Trophoblast cell (in vitro differentiated cells and primary cell): ENCODE measurements around the gene MYCBP2.
"Not testable (repeated sequence)": the region's sequence is repeated elsewhere in the genome, so short reads cannot be mapped to it uniquely, and the experiment has no call there.

Experiments used
- DNase-seq, 2 donors: peaks; one replicate each; pipeline ENCODE4 v3.0.0-alpha.2; 2016
- H2AFZ ChIP-seq: 2 replicates; pipeline ENCODE4 v1.6.1; 2013; ENCODE audit warnings: low read length, moderate library complexity, mild to moderate bottlenecking; ENCODE audit not compliant: insufficient read depth, poor library complexity
- H2AK5ac ChIP-seq: 2 replicates; pipeline ENCODE4 v1.6.1; 2013; ENCODE audit warnings: mild to moderate bottlenecking, low read length
- H2BK120ac ChIP-seq: 2 replicates; pipeline ENCODE4 v1.6.1; 2013; ENCODE audit warnings: low read length, mild to moderate bottlenecking, moderate library complexity; ENCODE audit not compliant: insufficient read depth, poor library complexity
- H2BK12ac ChIP-seq: 2 replicates; pipeline ENCODE4 v1.6.1; 2013; ENCODE audit warnings: mild to moderate bottlenecking, low read length, moderate library complexity
- H2BK5ac ChIP-seq: 2 replicates; pipeline ENCODE4 v1.6.1; 2013; ENCODE audit warnings: low read length, low read depth, moderate library complexity, mild to moderate bottlenecking; ENCODE audit not compliant: poor library complexity
- H3K14ac ChIP-seq: 2 replicates; pipeline ENCODE4 v1.6.1; 2013; ENCODE audit warnings: mild to moderate bottlenecking, low read length
- H3K18ac ChIP-seq: 2 replicates; pipeline ENCODE4 v1.6.1; 2013; ENCODE audit warnings: mild to moderate bottlenecking, low read length
- H3K23ac ChIP-seq: 2 replicates; pipeline ENCODE4 v1.6.1; 2013; ENCODE audit warnings: low read length
- H3K27ac ChIP-seq: 2 replicates; pipeline ENCODE4 v1.5.1; 2013; ENCODE audit warnings: low read depth, mild to moderate bottlenecking, inconsistent platforms, low read length, moderate library complexity
- H3K27me3 ChIP-seq: 2 replicates; pipeline ENCODE4 v1.6.1; 2013; ENCODE audit warnings: inconsistent platforms, mild to moderate bottlenecking, low read length, moderate library complexity; ENCODE audit not compliant: insufficient read depth
- H3K36me3 ChIP-seq, 2 experiments: 1 replicate in 1 of 2; 2 replicates in 1 of 2; pipeline ENCODE4 v1.6.1; 2013; ENCODE audit warnings: low read length in 2 of 2, mild to moderate bottlenecking in 2 of 2, moderate library complexity in 1 of 2; ENCODE audit not compliant: insufficient read depth in 2 of 2, control insufficient read depth in 1 of 2
- H3K4ac ChIP-seq: 2 replicates; pipeline ENCODE4 v1.6.1; 2013; ENCODE audit warnings: low read depth, mild to moderate bottlenecking, low read length, moderate library complexity
- H3K4me1 ChIP-seq, 2 experiments: 1 replicate in 1 of 2; 2 replicates in 1 of 2; pipeline ENCODE4 v1.6.1; 2013; ENCODE audit warnings: low read length in 2 of 2, mild to moderate bottlenecking in 2 of 2, moderate library complexity in 1 of 2; ENCODE audit not compliant: insufficient read depth in 2 of 2, control insufficient read depth in 1 of 2
- H3K4me2 ChIP-seq: 2 replicates; pipeline ENCODE4 v1.6.1; 2013; ENCODE audit warnings: inconsistent platforms, mild to moderate bottlenecking, low read length, moderate library complexity
- H3K4me3 ChIP-seq: 2 replicates; pipeline ENCODE4 v1.5.1; 2013; ENCODE audit warnings: mild to moderate bottlenecking, low read depth, low read length, inconsistent platforms
- H3K79me1 ChIP-seq: one replicate; pipeline ENCODE4 v1.6.1; 2013; ENCODE audit warnings: low read length
- H3K79me2 ChIP-seq: 2 replicates; pipeline ENCODE4 v1.6.1; 2013; ENCODE audit warnings: low read length, mild to moderate bottlenecking; ENCODE audit not compliant: control insufficient read depth, insufficient read depth, poor library complexity
- H3K9ac ChIP-seq: 2 replicates; pipeline ENCODE4 v1.6.1; 2013; ENCODE audit warnings: mild to moderate bottlenecking, low read length
- H3K9me3 ChIP-seq: 2 replicates; pipeline ENCODE4 v1.6.1; 2013; ENCODE audit warnings: low read depth, mild to moderate bottlenecking, control low read depth, inconsistent platforms, low read length; ENCODE audit not compliant: insufficient read depth
- H4K12ac ChIP-seq: 2 replicates; pipeline ENCODE4 v1.6.1; 2013; ENCODE audit warnings: low read depth, mild to moderate bottlenecking, low read length, moderate library complexity
- H4K8ac ChIP-seq: 2 replicates; pipeline ENCODE4 v1.6.1; 2013; ENCODE audit warnings: low read depth, mild to moderate bottlenecking, low read length, moderate library complexity
- H4K91ac ChIP-seq: one replicate; pipeline ENCODE4 v1.6.1; 2013; ENCODE audit warnings: low read depth, mild to moderate bottlenecking, low read length, moderate library complexity
- WGBS: extraction: QIAGEN DNeasy Blood & Tissue Kit; methylation state at CpG from one replicate; pipeline ENCODE4 v1.1.7; 2013; ENCODE audit warnings: missing lambda C conversion rate; ENCODE audit not compliant: insufficient read length, insufficient coverage; ENCODE audit errors: extremely low coverage; 5-methylcytosine and 5-hydroxymethylcytosine counted together

Gene MYCBP2

GRCh38 chr13:77349365-77349764 is 22.5 kb upstream of the MYCBP2 start:
- peak in 1 of 2 donors; percentile 5 for DNase-seq
- Histone ChIP-seq H3K79me1 (no peaks in the 10 kb centered on the region), H4K12ac (no peak overlapping the region), H2BK12ac (no peak overlapping the region), H2AFZ (no peak overlapping the region), H3K18ac (no peak overlapping the region), H3K79me2 (no peaks in the 10 kb centered on the region), H2BK120ac (no peak overlapping the region), H3K4me2 (no peak overlapping the region), H2BK5ac (no peak overlapping the region), H4K8ac (no peak overlapping the region), H3K27me3 (no peaks in the 10 kb centered on the region), H3K27ac (no peak overlapping the region), H3K36me3 (no peaks in the 10 kb centered on the region), H2AK5ac (no peak overlapping the region), H3K9ac (no peak overlapping the region), H3K23ac (no peak overlapping the region), H3K4me1 (no peaks in the 10 kb centered on the region), H3K14ac (no peak overlapping the region), H3K9me3 (no peaks in the 10 kb centered on the region), H3K4ac (no peak overlapping the region), H3K4me3 (no peak overlapping the region), H4K91ac (no peak overlapping the region)
- no CpG with 5 or more reads among the region's 1 CpG for WGBS

GRCh38 chr13:77347351-77347750 is 20.5 kb upstream of the MYCBP2 start:
- H2BK120ac ChIP-seq, H4K12ac ChIP-seq, H3K9ac ChIP-seq, H3K14ac ChIP-seq, H4K8ac ChIP-seq, H3K4ac ChIP-seq, H3K27ac ChIP-seq, H2BK5ac ChIP-seq, H2AFZ ChIP-seq, H3K79me1 ChIP-seq, H3K36me3 ChIP-seq, H3K79me2 ChIP-seq, H3K4me3 ChIP-seq, H3K4me2 ChIP-seq, H2BK12ac ChIP-seq, H3K27me3 ChIP-seq, H3K9me3 ChIP-seq, H4K91ac ChIP-seq, H2AK5ac ChIP-seq, DNase-seq, H3K18ac ChIP-seq, H3K23ac ChIP-seq, H3K4me1 ChIP-seq: not testable (repeated sequence)
- WGBS: no CpG with 5 or more reads among the region's 3 CpGs

GRCh38 chr13:77345150-77345780 is 18.4 kb upstream of the MYCBP2 start:
- Histone ChIP-seq H4K91ac (no peak overlapping the region), H3K36me3 (no peaks in the 10 kb centered on the region), H3K4me2 (no peak overlapping the region), H2AK5ac (no peak overlapping the region), H3K79me1 (no peaks in the 10 kb centered on the region), H3K4ac (no peak overlapping the region), H3K18ac (no peak overlapping the region), H2BK12ac (no peak overlapping the region), H3K4me1 (no peaks in the 10 kb centered on the region), H3K9ac (no peak overlapping the region), H2BK5ac (no peak overlapping the region), H3K14ac (no peak overlapping the region), H3K9me3 (no peaks in the 10 kb centered on the region), H4K8ac (no peak overlapping the region), H2AFZ (no peak overlapping the region), H4K12ac (no peak overlapping the region), H3K23ac (no peak overlapping the region), H2BK120ac (no peak overlapping the region), H3K27ac (no peak overlapping the region), H3K27me3 (no peaks in the 10 kb centered on the region), H3K4me3 (no peak overlapping the region), H3K79me2 (no peaks in the 10 kb centered on the region)
- no CpG with 5 or more reads among the region's 2 CpGs for WGBS
- peak; percentile 19 to 71 for DNase-seq

DNA sequence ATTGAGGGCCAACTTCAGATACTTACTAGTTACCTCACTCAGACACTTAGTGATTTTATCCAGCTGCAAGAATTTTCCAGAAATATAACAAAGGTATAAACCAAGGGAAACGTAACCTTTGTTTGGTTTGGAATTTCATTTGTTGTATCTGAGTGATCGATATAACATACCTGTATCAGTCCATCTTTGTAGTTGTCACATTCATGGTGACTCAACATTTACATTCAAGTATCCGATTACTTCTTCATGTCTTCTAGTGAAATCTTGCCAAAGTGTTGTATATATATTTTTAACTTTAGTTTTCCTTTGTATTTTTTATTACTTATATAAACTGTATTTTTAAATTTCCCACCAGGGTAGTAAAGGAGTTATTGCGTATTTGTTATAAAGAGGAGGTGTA is 16.9 kb upstream of the MYCBP2 start:
- no peak overlapping the region for H2AFZ ChIP-seq
- DNase-seq: no peak

More for the DNA sequence above, 16.9 kb upstream of the MYCBP2 start:
- Histone ChIP-seq H3K79me1 (no peaks in the 10 kb centered on the region), H3K4me3 (no peak overlapping the region), H3K18ac (no peak overlapping the region), H3K79me2 (no peaks in the 10 kb centered on the region), H3K4ac (no peak overlapping the region), H3K9ac (no peak overlapping the region), H4K12ac (no peak overlapping the region), H3K4me1 (no peaks in the 10 kb centered on the region), H4K8ac (no peak overlapping the region), H3K9me3 (no peaks in the 10 kb centered on the region), H2BK5ac (no peak overlapping the region), H3K27me3 (no peaks in the 10 kb centered on the region), H2AK5ac (no peak overlapping the region), H3K14ac (no peak overlapping the region), H3K23ac (no peak overlapping the region), H4K91ac (no peak overlapping the region), H3K4me2 (no peak overlapping the region), H2BK120ac (no peak overlapping the region), H3K27ac (no peak overlapping the region), H3K36me3 (no peaks in the 10 kb centered on the region), H2BK12ac (no peak overlapping the region)
- WGBS: no CpG with 5 or more reads among the region's 4 CpGs
